Loucy (cell line): ENCODE data around the gene PARD3B.
A peak's percentile ranks its signal among the peaks of the same experiment; 100 is the strongest.

Experiments used
- H2AFZ ChIP-seq: fragments of 200-600 bp; sonication (generic); 2 replicates; pipeline ENCODE4 v1.6.0; 2016; ENCODE audit warnings: antibody characterized with exemption, mild to moderate bottlenecking, low read length, moderate library complexity
- H3F3A ChIP-seq: fragments of 200-600 bp; 2 replicates; pipeline ENCODE4 v1.6.0; 2016; ENCODE audit warnings: antibody characterized with exemption, low read depth, mild to moderate bottlenecking
- H3K27me3 ChIP-seq: fragments of 200-600 bp; sonication (generic); 2 replicates; pipeline ENCODE4 v1.6.1; 2014; ENCODE audit warnings: low read length, mild to moderate bottlenecking; ENCODE audit not compliant: insufficient read depth, poor library complexity, severe bottlenecking
- H3K36me3 ChIP-seq: fragments of 200-600 bp; sonication (generic); 2 replicates; pipeline ENCODE4 v1.6.1; 2016; ENCODE audit warnings: low read length; ENCODE audit not compliant: insufficient read depth
- H3K4me1 ChIP-seq: fragments of 200-600 bp; sonication (generic); 2 replicates; pipeline ENCODE4 v1.5.1; 2014; ENCODE audit warnings: low read length, mild to moderate bottlenecking; ENCODE audit not compliant: insufficient read depth, poor library complexity, severe bottlenecking
- H3K4me2 ChIP-seq: fragments of 200-600 bp; sonication (generic); 2 replicates; pipeline ENCODE4 v1.6.0; 2014; ENCODE audit warnings: antibody characterized with exemption, low read length, low read depth, mild to moderate bottlenecking; ENCODE audit not compliant: poor library complexity, severe bottlenecking
- H3K4me3 ChIP-seq: fragments of 200-600 bp; sonication (generic); 2 replicates; pipeline ENCODE4 v1.5.1; 2014; ENCODE audit warnings: low read length, mild to moderate bottlenecking, mixed read lengths; ENCODE audit not compliant: poor library complexity, severe bottlenecking
- H3K79me2 ChIP-seq: fragments of 200-600 bp; sonication (generic); 2 replicates; pipeline ENCODE4 v1.6.1; 2014; ENCODE audit warnings: low read length; ENCODE audit not compliant: insufficient read depth
- H3K9ac ChIP-seq: fragments of 200-600 bp; sonication (generic); 2 replicates; pipeline ENCODE4 v1.6.0; 2014; ENCODE audit warnings: mild to moderate bottlenecking, low read depth, low read length, moderate library complexity; ENCODE audit not compliant: poor library complexity, severe bottlenecking
- H3K9me2 ChIP-seq: fragments of 200-600 bp; sonication (generic); replicated peaks from 2 replicates; pipeline ENCODE4 v1.6.1; 2016; ENCODE audit warnings: low read depth, low read length, mixed read lengths
- H3K9me3 ChIP-seq: fragments of 200-600 bp; sonication (generic); 2 replicates; pipeline ENCODE4 v1.6.1; 2014; ENCODE audit warnings: mild to moderate bottlenecking, antibody characterized with exemption, low read length, low read depth; ENCODE audit not compliant: insufficient read depth
- H4K20me1 ChIP-seq: fragments of 200-600 bp; sonication (generic); 2 replicates; pipeline ENCODE4 v1.6.0; 2014; ENCODE audit warnings: antibody characterized with exemption, low read length, mild to moderate bottlenecking; ENCODE audit not compliant: insufficient read depth, poor library complexity, severe bottlenecking
- EZH2phosphoT487 ChIP-seq: fragments of 200-600 bp; IDR thresholded peaks from 2 replicates; pipeline ENCODE4 v1.6.1; 2018; ENCODE audit warnings: antibody characterized with exemption, mild to moderate bottlenecking, moderate library complexity, borderline replicate concordance
- TF ChIP-seq, protein P1 (sequence below): fragments of 200-600 bp; sonication (generic); conservative IDR thresholded peaks from 2 replicates; pipeline ENCODE4 v1.5.1; 2014; ENCODE audit warnings: mild to moderate bottlenecking, antibody characterized with exemption, low read length

Gene PARD3B

DNA sequence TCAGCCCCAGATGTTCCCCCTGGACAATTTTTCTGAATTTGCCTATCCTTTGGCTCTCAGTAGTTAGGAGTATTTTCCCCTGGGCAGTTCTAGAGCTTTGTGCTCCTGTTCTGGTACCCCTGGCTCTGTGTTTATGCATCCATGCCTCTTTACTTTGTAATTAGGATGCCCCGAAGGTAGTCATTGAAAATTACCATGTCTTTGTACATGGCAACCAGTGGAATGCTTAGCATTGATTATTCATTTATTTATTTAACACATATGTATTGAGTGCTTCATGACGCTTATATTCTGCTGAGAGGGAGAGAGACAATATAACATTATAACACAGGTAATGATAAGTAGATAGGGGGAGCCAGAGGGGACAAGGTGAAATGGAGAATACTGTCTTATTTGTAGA lies 346.5 kb downstream of the PARD3B start:
- Histone ChIP-seq H3K4me1 (peaks cover 27% of the 10 kb centered on the region), H3K9ac (no peak overlapping the region), H3K4me2 (no peak overlapping the region), H3K9me3 (no peaks in the 10 kb centered on the region), H4K20me1 (no peaks in the 10 kb centered on the region), H3K27me3 (no peaks in the 10 kb centered on the region), H3K9me2 (no peaks in the 10 kb centered on the region), H3F3A (no peaks in the 10 kb centered on the region), H2AFZ (no peak overlapping the region), H3K4me3 (no peak overlapping the region), H3K79me2 (no peaks in the 10 kb centered on the region), H3K36me3 (no peaks in the 10 kb centered on the region)
- TF ChIP-seq, protein P1, sequence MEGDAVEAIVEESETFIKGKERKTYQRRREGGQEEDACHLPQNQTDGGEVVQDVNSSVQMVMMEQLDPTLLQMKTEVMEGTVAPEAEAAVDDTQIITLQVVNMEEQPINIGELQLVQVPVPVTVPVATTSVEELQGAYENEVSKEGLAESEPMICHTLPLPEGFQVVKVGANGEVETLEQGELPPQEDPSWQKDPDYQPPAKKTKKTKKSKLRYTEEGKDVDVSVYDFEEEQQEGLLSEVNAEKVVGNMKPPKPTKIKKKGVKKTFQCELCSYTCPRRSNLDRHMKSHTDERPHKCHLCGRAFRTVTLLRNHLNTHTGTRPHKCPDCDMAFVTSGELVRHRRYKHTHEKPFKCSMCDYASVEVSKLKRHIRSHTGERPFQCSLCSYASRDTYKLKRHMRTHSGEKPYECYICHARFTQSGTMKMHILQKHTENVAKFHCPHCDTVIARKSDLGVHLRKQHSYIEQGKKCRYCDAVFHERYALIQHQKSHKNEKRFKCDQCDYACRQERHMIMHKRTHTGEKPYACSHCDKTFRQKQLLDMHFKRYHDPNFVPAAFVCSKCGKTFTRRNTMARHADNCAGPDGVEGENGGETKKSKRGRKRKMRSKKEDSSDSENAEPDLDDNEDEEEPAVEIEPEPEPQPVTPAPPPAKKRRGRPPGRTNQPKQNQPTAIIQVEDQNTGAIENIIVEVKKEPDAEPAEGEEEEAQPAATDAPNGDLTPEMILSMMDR: peak; percentile 45
- TF ChIP-seq EZH2phosphoT487: no peak

DNA sequence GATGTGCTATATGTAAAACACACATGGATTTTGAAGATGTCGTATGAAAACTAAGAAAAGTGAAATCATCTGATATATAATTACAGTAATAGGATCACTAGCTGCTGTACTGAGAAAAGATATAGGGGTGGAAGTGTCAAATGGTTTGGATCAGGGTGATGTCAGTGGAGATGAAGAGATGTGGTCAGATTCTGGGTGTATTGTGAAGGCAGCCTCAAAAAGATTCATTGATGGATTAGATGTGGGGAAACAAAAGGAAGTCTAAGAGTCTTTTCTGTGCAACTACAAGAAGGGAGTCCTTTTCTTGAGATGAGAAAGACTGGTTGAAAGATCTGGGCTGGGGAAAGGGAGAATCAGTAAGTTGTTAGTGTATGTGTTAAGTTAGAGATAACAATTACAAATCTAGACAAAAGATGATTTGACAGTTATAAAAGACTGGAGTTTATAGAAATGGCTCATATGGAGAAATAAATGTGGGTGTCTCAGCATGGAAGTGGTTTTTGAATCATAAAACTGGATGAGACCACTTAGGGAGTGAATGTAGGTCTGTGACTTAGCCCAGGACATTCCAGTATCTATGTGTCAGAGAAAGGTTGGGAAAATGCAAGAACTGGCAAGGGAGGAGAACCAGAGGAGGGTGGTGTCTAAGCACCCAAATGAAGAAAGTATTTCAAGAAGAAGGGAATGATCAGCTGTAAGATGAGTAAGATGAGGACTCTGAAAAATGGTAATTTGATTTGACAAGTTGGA lies 347.4 kb downstream of the PARD3B start:
- Histone ChIP-seq H4K20me1 (no peaks in the 10 kb centered on the region), H3F3A (no peaks in the 10 kb centered on the region), H3K27me3 (no peaks in the 10 kb centered on the region), H3K9me3 (no peaks in the 10 kb centered on the region), H3K36me3 (no peaks in the 10 kb centered on the region), H3K79me2 (no peaks in the 10 kb centered on the region), H3K4me3 (no peak overlapping the region), H3K9ac (no peak overlapping the region), H3K4me2 (no peak overlapping the region), H2AFZ (no peak overlapping the region), H3K4me1 (peaks cover 27% of the 10 kb centered on the region), H3K9me2 (no peaks in the 10 kb centered on the region)
- no peak for TF ChIP-seq EZH2phosphoT487
- TF ChIP-seq, protein P1: no peak

- TF ChIP-seq, protein P1: no peak
- no peak for TF ChIP-seq EZH2phosphoT487
- no peaks in the 10 kb centered on the region for H3K79me2 ChIP-seq
- H3F3A ChIP-seq: no peaks in the 10 kb centered on the region
- peak overlapping the region; percentile 61 for H2AFZ ChIP-seq
- H3K9ac ChIP-seq: no peak overlapping the region
- H3K9me2 ChIP-seq: no peaks in the 10 kb centered on the region
- no peaks in the 10 kb centered on the region for H4K20me1 ChIP-seq
- peak overlapping the region; percentile 21 for H3K4me2 ChIP-seq
- H3K27me3 ChIP-seq: no peaks in the 10 kb centered on the region
- H3K9me3 ChIP-seq: no peaks in the 10 kb centered on the region
- no peak overlapping the region for H3K4me3 ChIP-seq
- H3K36me3 ChIP-seq: no peaks in the 10 kb centered on the region
- H3K4me1 ChIP-seq: peaks cover 27% of the 10 kb centered on the region
These were observed 350.9 kb downstream of the PARD3B start for GRCh38 chr2:204896146-204896545.
